HL-60 (cell line): ENCODE results near the gene PGA4.
"Not testable (repeated sequence)": the region's sequence is repeated elsewhere in the genome, so short reads cannot be mapped to it uniquely, and the experiment has no call there.

Source experiments
- TF ChIP-seq, protein P1 (sequence below): IDR thresholded peaks from one replicate; pipeline ENCODE4 v1.5.1; 2011; ENCODE audit warnings: low read length, control low read depth, inconsistent platforms; ENCODE audit not compliant: insufficient read depth
- TF ChIP-seq, protein P2 (sequence below): IDR thresholded peaks from 2 replicates; pipeline ENCODE4 v1.6.1; 2012; ENCODE audit warnings: low read depth; ENCODE audit not compliant: insufficient replicate concordance

- TF ChIP-seq, protein P1, sequence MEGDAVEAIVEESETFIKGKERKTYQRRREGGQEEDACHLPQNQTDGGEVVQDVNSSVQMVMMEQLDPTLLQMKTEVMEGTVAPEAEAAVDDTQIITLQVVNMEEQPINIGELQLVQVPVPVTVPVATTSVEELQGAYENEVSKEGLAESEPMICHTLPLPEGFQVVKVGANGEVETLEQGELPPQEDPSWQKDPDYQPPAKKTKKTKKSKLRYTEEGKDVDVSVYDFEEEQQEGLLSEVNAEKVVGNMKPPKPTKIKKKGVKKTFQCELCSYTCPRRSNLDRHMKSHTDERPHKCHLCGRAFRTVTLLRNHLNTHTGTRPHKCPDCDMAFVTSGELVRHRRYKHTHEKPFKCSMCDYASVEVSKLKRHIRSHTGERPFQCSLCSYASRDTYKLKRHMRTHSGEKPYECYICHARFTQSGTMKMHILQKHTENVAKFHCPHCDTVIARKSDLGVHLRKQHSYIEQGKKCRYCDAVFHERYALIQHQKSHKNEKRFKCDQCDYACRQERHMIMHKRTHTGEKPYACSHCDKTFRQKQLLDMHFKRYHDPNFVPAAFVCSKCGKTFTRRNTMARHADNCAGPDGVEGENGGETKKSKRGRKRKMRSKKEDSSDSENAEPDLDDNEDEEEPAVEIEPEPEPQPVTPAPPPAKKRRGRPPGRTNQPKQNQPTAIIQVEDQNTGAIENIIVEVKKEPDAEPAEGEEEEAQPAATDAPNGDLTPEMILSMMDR: not testable (repeated sequence)
- TF ChIP-seq, protein P2, sequence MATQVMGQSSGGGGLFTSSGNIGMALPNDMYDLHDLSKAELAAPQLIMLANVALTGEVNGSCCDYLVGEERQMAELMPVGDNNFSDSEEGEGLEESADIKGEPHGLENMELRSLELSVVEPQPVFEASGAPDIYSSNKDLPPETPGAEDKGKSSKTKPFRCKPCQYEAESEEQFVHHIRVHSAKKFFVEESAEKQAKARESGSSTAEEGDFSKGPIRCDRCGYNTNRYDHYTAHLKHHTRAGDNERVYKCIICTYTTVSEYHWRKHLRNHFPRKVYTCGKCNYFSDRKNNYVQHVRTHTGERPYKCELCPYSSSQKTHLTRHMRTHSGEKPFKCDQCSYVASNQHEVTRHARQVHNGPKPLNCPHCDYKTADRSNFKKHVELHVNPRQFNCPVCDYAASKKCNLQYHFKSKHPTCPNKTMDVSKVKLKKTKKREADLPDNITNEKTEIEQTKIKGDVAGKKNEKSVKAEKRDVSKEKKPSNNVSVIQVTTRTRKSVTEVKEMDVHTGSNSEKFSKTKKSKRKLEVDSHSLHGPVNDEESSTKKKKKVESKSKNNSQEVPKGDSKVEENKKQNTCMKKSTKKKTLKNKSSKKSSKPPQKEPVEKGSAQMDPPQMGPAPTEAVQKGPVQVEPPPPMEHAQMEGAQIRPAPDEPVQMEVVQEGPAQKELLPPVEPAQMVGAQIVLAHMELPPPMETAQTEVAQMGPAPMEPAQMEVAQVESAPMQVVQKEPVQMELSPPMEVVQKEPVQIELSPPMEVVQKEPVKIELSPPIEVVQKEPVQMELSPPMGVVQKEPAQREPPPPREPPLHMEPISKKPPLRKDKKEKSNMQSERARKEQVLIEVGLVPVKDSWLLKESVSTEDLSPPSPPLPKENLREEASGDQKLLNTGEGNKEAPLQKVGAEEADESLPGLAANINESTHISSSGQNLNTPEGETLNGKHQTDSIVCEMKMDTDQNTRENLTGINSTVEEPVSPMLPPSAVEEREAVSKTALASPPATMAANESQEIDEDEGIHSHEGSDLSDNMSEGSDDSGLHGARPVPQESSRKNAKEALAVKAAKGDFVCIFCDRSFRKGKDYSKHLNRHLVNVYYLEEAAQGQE: not testable (repeated sequence)
Measured at GRCh38 chr11:61232548-61233145, 10.5 kb downstream of the PGA4 start.
